Colonic mucosa (tissue), 4 donors: ENCODE measurements around the gene HES7. TPM values are rescaled to one million over a fixed set of nuclear protein-coding genes. Genes with fewer than 3 reads are reported as not detected.
"Not testable (repeated sequence)": the region's sequence is repeated elsewhere in the genome, so short reads cannot be mapped to it uniquely, and the experiment has no call there.

Experiments used
- DNase-seq: peaks from one replicate; pipeline ENCODE4 v3.0.0-alpha.2; 2020
- H3K27ac ChIP-seq: fragments of 200-600 bp; one replicate; pipeline ENCODE4 v1.8.0; 2021
- H3K27me3 ChIP-seq: fragments of 200-600 bp; one replicate; pipeline ENCODE4 v1.8.0; 2021
- H3K36me3 ChIP-seq: fragments of 200-600 bp; one replicate; pipeline ENCODE4 v1.8.0; 2021
- H3K4me1 ChIP-seq: fragments of 200-600 bp; one replicate; pipeline ENCODE4 v1.8.0; 2021; ENCODE audit warnings: mild to moderate bottlenecking
- H3K4me3 ChIP-seq: fragments of 200-600 bp; one replicate; pipeline ENCODE4 v1.8.0; 2021
- H3K9ac ChIP-seq, 2 donors: one replicate each; pipeline ENCODE4 v1.7.0; 2013; ENCODE audit warnings: control low read depth in 2 of 2, low read depth in 2 of 2, low read length in 2 of 2
- H3K9me3 ChIP-seq: fragments of 200-600 bp; one replicate; pipeline ENCODE4 v1.8.0; 2021
- intact Hi-C: fragments of 100-400 bp; cut with DNase I; formaldehyde crosslinking; loops from one replicate; pipeline ENCODE4 v1.14.1; 2022
- total RNA-seq, 2 donors: library from RNA; stranded (reverse); fragmentation: NEBNext Ultra II Directional in 1 of 2; extraction: Animal tissue kit (Norgen Biotek cat#: 25700) in 1 of 2; gene quantifications; one replicate each; pipeline ENCODE4 v1.2.1, GENCODE V29; 2021
- TF ChIP-seq, protein P1 (sequence below): fragments of 200-600 bp; IDR thresholded peaks from one replicate; pipeline ENCODE4 v1.8.0; 2022; ENCODE audit warnings: antibody characterized with exemption, mild to moderate bottlenecking
- donor health status: healthy.
- donor health status: DM: no; HTN: no; CAD: no.
- donor health status: DM: no; HTN: no; CAD: no.

Gene HES7
- total RNA-seq, 2 donors from 2014 or later: not detected

DNA sequence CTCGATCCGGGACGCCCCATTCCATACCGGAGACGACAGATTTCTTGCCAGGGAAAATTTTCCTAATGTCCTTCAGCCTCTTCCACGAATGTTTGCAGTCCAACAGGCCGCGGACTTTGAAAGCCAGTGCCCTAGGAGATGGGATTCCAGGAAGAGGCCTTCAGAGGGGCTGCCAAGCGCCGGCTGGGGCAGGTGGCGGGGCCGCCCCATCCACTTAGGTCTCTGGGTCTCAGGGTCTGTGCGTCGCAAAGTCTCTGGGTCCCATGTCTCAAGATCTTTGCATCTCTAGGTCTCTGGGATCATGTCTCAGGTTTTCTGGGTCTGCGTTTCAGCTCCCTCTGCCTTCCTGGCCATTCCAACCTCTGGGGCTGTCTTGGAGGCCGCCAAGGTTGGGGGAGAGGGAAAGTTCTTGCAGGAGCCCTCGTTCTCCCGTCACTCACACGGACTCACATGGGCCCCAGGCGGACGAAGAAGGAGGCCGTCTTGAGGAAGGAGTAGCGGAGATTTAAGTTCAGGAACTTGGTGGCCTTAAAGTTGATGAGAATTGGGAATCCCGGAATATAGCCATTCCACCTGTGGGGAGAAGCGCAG, 43.6 kb downstream of the HES7 start:
- no peaks in the 10 kb centered on the region for H3K36me3 ChIP-seq
- no peaks in the 10 kb centered on the region for H3K9me3 ChIP-seq
- H3K4me3 ChIP-seq: peak overlapping the region; percentile 37
- H3K27ac ChIP-seq: no peak overlapping the region
- DNase-seq: no peak
- H3K27me3 ChIP-seq: no peaks in the 10 kb centered on the region
- peak overlapping the region in 1 of 2 donors; percentile 12 for H3K9ac ChIP-seq
- TF ChIP-seq, protein P1, sequence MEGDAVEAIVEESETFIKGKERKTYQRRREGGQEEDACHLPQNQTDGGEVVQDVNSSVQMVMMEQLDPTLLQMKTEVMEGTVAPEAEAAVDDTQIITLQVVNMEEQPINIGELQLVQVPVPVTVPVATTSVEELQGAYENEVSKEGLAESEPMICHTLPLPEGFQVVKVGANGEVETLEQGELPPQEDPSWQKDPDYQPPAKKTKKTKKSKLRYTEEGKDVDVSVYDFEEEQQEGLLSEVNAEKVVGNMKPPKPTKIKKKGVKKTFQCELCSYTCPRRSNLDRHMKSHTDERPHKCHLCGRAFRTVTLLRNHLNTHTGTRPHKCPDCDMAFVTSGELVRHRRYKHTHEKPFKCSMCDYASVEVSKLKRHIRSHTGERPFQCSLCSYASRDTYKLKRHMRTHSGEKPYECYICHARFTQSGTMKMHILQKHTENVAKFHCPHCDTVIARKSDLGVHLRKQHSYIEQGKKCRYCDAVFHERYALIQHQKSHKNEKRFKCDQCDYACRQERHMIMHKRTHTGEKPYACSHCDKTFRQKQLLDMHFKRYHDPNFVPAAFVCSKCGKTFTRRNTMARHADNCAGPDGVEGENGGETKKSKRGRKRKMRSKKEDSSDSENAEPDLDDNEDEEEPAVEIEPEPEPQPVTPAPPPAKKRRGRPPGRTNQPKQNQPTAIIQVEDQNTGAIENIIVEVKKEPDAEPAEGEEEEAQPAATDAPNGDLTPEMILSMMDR: no peak
- H3K4me1 ChIP-seq: peaks cover 6% of the 10 kb centered on the region
- intact Hi-C loops: no loop called here

DNA sequence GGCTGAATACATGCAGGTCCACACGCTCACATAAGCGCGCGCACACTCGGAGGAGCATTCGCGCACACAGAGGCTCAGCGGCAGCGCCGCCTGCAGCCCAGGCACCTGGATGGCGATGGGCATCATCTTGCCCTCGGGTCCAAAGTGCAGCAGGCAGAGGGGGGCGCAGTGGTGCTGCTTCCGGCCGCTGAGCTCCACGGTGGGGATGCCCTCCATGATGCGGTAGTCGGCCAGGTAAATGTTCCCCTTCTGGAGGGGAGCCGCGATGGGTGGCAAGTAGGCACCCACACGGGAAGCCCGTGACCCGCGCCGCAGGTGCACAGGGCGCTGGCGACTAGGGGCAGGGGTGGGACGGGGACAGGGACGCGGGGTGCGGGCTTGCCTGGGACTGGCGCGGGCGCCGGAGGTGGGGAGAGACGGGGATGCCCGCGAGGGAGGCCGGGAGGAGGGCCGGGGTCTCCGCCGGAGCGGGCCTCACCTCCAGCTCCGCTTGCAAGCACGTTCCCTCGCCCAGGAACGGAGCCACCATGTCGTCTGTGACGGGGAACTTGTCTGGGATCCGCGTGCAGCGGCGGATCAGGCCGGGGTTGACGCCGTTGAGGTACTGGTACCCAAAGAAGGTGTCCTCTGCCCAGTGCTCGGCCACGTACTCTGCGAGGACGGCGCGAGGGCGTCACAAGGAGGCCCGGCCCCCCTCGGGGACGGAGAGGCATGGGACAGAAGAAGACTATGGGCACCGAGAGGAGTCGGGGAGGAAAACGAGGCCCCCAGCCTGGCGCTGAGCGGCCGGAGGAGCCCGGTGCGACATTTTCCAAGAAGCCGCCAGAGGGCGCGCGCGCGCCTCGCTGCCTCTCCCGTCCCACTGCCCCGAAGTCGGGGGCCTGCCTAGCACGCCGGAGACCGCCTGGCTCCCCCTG, 44.4 kb downstream of the HES7 start:
- H3K36me3 ChIP-seq: no peaks in the 10 kb centered on the region
- peak; percentile 84 for DNase-seq
- intact Hi-C loops: no loop called here
- peak overlapping the region in 1 of 2 donors; percentile 12 for H3K9ac ChIP-seq
- peaks cover 6% of the 10 kb centered on the region for H3K4me1 ChIP-seq
- H3K27me3 ChIP-seq: peaks cover 7% of the 10 kb centered on the region
- TF ChIP-seq, protein P1: peak; percentile 90
- H3K4me3 ChIP-seq: peak overlapping the region; percentile 37
- no peaks in the 10 kb centered on the region for H3K9me3 ChIP-seq
- H3K27ac ChIP-seq: no peak overlapping the region

DNA sequence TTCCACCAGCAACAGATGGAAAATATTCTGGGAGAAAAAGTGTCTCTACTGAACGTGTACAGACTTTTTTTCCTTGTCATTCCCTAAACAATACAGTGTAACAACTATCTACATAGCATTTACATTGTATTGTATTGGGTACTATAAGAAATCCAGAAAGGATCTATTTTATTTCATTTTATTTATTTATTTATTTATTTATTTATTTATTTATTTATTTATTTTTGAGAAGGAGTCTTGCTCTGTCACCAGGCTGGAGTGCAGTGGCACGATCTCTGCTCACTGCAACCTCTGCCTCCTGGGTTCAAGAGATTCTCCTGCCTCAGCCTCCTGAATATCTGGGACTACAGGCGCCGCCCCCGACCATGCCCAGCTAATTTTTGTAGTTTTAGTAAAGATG, 46.0 kb downstream of the HES7 start:
- H3K27ac ChIP-seq, H3K36me3 ChIP-seq, H3K9me3 ChIP-seq, H3K4me3 ChIP-seq, intact Hi-C loops, DNase-seq, H3K9ac ChIP-seq: not testable (repeated sequence)
- Histone ChIP-seq H3K27me3 (peaks cover 18% of the 10 kb centered on the region), H3K4me1 (peaks cover 13% of the 10 kb centered on the region)

DNA sequence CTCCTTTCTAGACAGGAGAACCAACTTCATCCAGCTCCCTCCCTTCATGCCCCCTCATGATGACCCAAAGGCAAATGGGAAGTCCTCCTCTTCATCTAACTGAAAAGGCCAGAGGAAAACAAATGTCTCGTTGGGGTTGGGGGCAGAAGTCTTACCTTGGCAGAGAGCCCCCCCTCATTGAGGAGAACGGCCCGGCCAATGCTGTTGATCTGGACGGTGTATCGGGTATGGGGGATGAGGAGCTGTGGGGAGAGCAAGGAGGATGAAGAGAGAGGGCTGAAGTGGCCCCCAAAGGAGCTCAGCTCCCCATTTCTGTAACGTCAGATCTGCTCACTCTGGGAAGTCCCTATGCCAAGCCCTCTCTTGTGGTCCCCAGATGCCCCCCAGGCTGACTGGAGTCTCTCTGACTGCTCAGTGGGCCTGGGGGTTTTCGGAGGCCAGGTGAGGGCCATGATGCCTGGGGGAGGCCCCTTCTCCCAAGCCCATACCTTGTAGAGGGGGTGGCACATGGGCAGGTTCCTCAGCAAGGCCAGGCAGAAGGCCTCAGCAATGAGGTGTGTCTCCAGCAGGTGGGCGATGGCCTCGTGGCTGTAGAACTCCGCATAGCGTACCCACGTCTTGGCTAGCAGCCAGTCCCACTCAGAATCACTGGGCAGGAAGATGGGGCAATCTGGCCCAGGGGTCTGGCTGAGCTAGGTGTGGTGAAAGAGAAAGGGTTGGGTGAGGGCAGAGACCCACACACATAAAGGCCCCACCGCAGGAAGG, 47.2 kb downstream of the HES7 start:
- no peak overlapping the region for H3K9ac ChIP-seq
- intact Hi-C loops: no loop called here
- H3K27ac ChIP-seq: no peak overlapping the region
- no peak for DNase-seq
- no peaks in the 10 kb centered on the region for H3K9me3 ChIP-seq
- TF ChIP-seq, protein P1: no peak
- H3K36me3 ChIP-seq: no peaks in the 10 kb centered on the region
- H3K27me3 ChIP-seq: peaks cover 18% of the 10 kb centered on the region
- H3K4me1 ChIP-seq: peaks cover 13% of the 10 kb centered on the region
- no peak overlapping the region for H3K4me3 ChIP-seq

DNA sequence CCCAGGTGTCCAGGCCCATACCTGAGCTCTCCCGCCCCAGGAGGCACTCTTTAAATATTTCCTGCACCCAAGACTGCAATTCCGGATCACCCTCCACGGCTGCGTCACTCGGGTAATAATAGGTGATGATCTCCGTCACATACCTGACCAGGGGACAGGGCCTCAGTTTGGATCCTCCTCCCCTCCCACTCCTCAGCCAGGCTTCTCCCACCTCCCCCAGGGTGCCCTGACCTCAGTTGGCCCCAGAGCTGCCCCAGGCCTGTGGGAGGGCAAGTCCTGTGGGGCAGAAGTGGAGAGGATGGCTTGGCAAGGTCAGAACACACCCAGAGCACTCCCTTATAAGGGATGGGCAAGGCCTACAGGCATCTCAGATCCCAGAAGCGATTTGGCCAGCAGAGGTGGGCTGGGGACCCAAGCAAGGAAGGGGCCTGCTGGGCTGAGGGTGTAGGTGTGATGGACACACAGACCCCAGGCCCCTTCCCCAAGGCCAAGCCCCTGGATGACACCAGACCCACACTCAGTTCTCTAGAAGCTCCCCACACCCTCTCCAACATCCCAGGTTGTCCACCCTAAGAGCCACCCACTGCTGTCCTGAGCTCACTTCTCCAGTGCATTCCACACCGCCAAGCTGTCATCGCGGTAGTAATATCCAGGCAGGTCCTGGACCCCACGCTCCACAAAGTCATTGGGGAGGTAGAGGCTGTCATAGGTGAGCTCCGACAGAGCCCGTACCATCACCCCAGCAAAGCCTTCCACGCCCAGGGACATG, 48.1 kb downstream of the HES7 start:
- H3K4me3 ChIP-seq: no peak overlapping the region
- H3K9me3 ChIP-seq: no peaks in the 10 kb centered on the region
- no peak for DNase-seq
- no peak overlapping the region for H3K27ac ChIP-seq
- no peak overlapping the region for H3K9ac ChIP-seq
- peaks cover 13% of the 10 kb centered on the region for H3K4me1 ChIP-seq
- H3K36me3 ChIP-seq: no peaks in the 10 kb centered on the region
- intact Hi-C loops: no loop called here
- TF ChIP-seq, protein P1: no peak
- peaks cover 18% of the 10 kb centered on the region for H3K27me3 ChIP-seq
